Liver (tissue), 3 donors: ENCODE data around the gene TMPRSS3.

Experiments used
- EGR1 ChIP-seq, 2 donors: IDR thresholded peaks; 2 replicates each; pipeline ENCODE4 v1.6.1; 2016 to 2018; ENCODE audit warnings: antibody characterized with exemption in 2 of 2, low read depth in 2 of 2
- FOXA1 ChIP-seq: IDR thresholded peaks from 2 replicates; pipeline ENCODE4 v1.6.1; 2016; ENCODE audit warnings: antibody characterized with exemption
- GABPA ChIP-seq, 2 donors: IDR thresholded peaks in 1 of 2; conservative IDR thresholded peaks in 1 of 2; 2 replicates each; pipeline ENCODE4 v1.6.1; 2016; ENCODE audit warnings: antibody characterized with exemption in 2 of 2, mild to moderate bottlenecking in 1 of 2, moderate library complexity in 1 of 2
- JUND ChIP-seq, 2 donors: IDR thresholded peaks; 2 replicates each; pipeline ENCODE4 v1.6.1; 2016; ENCODE audit warnings: antibody characterized with exemption in 2 of 2
- MAX ChIP-seq: IDR thresholded peaks from 2 replicates; pipeline ENCODE4 v1.6.1; 2016; ENCODE audit warnings: antibody characterized with exemption
- RAD21 ChIP-seq, 2 donors: IDR thresholded peaks; 2 replicates each; pipeline ENCODE4 v1.6.1; 2016; ENCODE audit warnings: antibody characterized with exemption in 2 of 2, mild to moderate bottlenecking in 2 of 2
- REST ChIP-seq: IDR thresholded peaks from 2 replicates; pipeline ENCODE4 v1.6.1; 2016; ENCODE audit warnings: antibody characterized with exemption, mild to moderate bottlenecking
- RXRA ChIP-seq, 2 donors: IDR thresholded peaks; 2 replicates each; pipeline ENCODE4 v1.6.1; 2017 to 2018; ENCODE audit warnings: antibody characterized with exemption in 2 of 2, mild to moderate bottlenecking in 1 of 2
- SP1 ChIP-seq: IDR thresholded peaks from 2 replicates; pipeline ENCODE4 v1.6.1; 2018; ENCODE audit warnings: antibody characterized with exemption, mild to moderate bottlenecking
- TAF1 ChIP-seq: conservative IDR thresholded peaks from 2 replicates; pipeline ENCODE4 v1.6.1; 2016; ENCODE audit warnings: antibody characterized with exemption, mild to moderate bottlenecking
- YY1 ChIP-seq: IDR thresholded peaks from 2 replicates; pipeline ENCODE4 v1.6.1; 2016; ENCODE audit warnings: antibody characterized with exemption, mild to moderate bottlenecking
- TF ChIP-seq, protein P1 (sequence below): fragments of 150-350 bp; IDR thresholded peaks from 2 replicates; pipeline ENCODE4 v1.5.1; 2017; ENCODE audit warnings: improper control_type of control experiment, low read depth, low read length; ENCODE audit not compliant: missing input control
- TF ChIP-seq, protein P2 (sequence below): IDR thresholded peaks from 2 replicates; pipeline ENCODE4 v1.6.1; 2016; ENCODE audit warnings: antibody characterized with exemption
- TF ChIP-seq, protein P3 (sequence below): IDR thresholded peaks from 2 replicates; pipeline ENCODE4 v1.6.1; 2016; ENCODE audit warnings: antibody characterized with exemption
- donor health status: healthy.
- donor health status: healthy.

DNA sequence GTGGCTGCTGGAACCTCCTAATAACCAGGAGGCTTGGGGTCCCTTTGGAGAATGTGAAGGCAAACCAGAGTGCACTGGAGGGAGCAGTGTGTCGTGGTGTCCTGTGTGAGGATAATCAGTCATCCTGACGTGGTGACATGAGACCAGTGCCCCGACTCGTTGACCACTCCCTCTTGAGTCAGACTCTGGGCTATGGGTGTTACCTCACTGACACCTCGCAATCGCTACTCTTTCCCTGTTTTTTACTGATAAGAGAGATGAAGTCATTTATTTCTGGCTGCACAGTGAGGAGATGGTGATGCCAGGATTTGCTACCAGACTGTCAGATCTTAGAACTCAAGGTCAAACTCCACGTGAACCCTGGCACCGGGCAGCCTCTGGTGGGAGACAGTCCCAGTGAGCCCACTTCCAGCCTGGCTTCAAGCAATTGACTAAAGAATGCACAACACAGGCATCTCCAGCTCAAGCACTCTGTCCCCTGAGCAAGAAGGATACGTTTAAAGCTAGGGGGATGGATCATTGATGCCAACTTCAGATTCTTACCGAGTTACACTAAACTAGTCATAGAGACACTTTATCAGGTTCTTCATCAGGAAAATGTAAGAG, 38.2 kb upstream of the TMPRSS3 start:
- TF ChIP-seq, protein P1, sequence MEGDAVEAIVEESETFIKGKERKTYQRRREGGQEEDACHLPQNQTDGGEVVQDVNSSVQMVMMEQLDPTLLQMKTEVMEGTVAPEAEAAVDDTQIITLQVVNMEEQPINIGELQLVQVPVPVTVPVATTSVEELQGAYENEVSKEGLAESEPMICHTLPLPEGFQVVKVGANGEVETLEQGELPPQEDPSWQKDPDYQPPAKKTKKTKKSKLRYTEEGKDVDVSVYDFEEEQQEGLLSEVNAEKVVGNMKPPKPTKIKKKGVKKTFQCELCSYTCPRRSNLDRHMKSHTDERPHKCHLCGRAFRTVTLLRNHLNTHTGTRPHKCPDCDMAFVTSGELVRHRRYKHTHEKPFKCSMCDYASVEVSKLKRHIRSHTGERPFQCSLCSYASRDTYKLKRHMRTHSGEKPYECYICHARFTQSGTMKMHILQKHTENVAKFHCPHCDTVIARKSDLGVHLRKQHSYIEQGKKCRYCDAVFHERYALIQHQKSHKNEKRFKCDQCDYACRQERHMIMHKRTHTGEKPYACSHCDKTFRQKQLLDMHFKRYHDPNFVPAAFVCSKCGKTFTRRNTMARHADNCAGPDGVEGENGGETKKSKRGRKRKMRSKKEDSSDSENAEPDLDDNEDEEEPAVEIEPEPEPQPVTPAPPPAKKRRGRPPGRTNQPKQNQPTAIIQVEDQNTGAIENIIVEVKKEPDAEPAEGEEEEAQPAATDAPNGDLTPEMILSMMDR, result no peak
- no peak for TF ChIP-seq TAF1
- TF ChIP-seq YY1, result no peak
- TF ChIP-seq REST, result no peak
- no peak for TF ChIP-seq GABPA (IDR thresholded peaks at IDR 0.05 in 1 of 2, conservative IDR thresholded peaks at IDR 0.05 in 1 of 2)
- TF ChIP-seq MAX, result no peak
- TF ChIP-seq EGR1 (IDR thresholded peaks at IDR 0.05; ENCODE audit: low read depth in 2 of 2), result no peak
- TF ChIP-seq RAD21 (IDR thresholded peaks at IDR 0.05), result no peak
- no peak for TF ChIP-seq JUND (IDR thresholded peaks at IDR 0.05)
- TF ChIP-seq, protein P2, sequence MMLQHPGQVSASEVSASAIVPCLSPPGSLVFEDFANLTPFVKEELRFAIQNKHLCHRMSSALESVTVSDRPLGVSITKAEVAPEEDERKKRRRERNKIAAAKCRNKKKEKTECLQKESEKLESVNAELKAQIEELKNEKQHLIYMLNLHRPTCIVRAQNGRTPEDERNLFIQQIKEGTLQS, result no peak
- TF ChIP-seq, protein P3, sequence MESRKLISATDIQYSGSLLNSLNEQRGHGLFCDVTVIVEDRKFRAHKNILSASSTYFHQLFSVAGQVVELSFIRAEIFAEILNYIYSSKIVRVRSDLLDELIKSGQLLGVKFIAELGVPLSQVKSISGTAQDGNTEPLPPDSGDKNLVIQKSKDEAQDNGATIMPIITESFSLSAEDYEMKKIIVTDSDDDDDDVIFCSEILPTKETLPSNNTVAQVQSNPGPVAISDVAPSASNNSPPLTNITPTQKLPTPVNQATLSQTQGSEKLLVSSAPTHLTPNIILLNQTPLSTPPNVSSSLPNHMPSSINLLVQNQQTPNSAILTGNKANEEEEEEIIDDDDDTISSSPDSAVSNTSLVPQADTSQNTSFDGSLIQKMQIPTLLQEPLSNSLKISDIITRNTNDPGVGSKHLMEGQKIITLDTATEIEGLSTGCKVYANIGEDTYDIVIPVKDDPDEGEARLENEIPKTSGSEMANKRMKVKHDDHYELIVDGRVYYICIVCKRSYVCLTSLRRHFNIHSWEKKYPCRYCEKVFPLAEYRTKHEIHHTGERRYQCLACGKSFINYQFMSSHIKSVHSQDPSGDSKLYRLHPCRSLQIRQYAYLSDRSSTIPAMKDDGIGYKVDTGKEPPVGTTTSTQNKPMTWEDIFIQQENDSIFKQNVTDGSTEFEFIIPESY, result no peak
- TF ChIP-seq SP1, result no peak
- TF ChIP-seq RXRA (IDR thresholded peaks at IDR 0.05), result no peak
- no peak for TF ChIP-seq FOXA1
